IMR-90 (cell line): ENCODE results near the gene PIP4K2B. TPM values are rescaled to one million over a fixed set of nuclear protein-coding genes. Genes with fewer than 3 reads are reported as not detected.

Experiments
- ATAC-seq: fragments of 200-7000 bp; cut with Tn5 transposase; 2 replicates; pipeline ENCODE4 v1.9.1; 2020; ENCODE audit warnings: low read depth, mild to moderate bottlenecking, moderate library complexity
- BruUV-seq: library from RNA; stranded (reverse); fragments of 400-500 nt; replicated peaks from 2 replicates; lab custom pipeline; 2021; lab: Mats Ljungman, UMichigan
- CTCF ChIA-PET: fragments of 300-600 bp; formaldehyde crosslinking; extraction: SDS; loops from one replicate; lab custom pipeline; 2021; ENCODE audit warnings: antibody characterized with exemption; lab: Yijun Ruan, JAX
- POLR2A ChIA-PET: fragments of 300-600 bp; sonication (Branson Sonifier 250); formaldehyde crosslinking; loops from one replicate; lab custom pipeline; 2022; ENCODE audit warnings: antibody characterized with exemption; ENCODE audit not compliant: unreplicated experiment; lab: Charles Lee
- DNase-seq: peaks from one replicate; pipeline ENCODE4 v3.0.0; 2013
- H2AFZ ChIP-seq: replicated peaks from 2 replicates; pipeline ENCODE3; 2013; ENCODE audit warnings: low read length, mild to moderate bottlenecking; ENCODE audit not compliant: poor library complexity
- H2AK5ac ChIP-seq: 2 replicates; pipeline ENCODE4 v1.6.1; 2013; ENCODE audit warnings: low read depth, low read length, inconsistent platforms
- H2AK9ac ChIP-seq: replicated peaks from 2 replicates; pipeline ENCODE3; 2013; ENCODE audit warnings: mild to moderate bottlenecking, low read depth, low read length, moderate library complexity; ENCODE audit not compliant: poor library complexity
- H2BK120ac ChIP-seq: 2 replicates; pipeline ENCODE4 v1.6.1; 2013; ENCODE audit warnings: low read depth, low read length, inconsistent platforms
- H2BK15ac ChIP-seq: 3 replicates; pipeline ENCODE4 v1.6.1; 2013; ENCODE audit warnings: low read depth, low read length, inconsistent platforms
- H2BK20ac ChIP-seq: 2 replicates; pipeline ENCODE4 v1.6.1; 2013; ENCODE audit warnings: low read depth, mild to moderate bottlenecking, inconsistent platforms, low read length, moderate library complexity
- H2BK5ac ChIP-seq: 2 replicates; pipeline ENCODE4 v1.6.1; 2013; ENCODE audit warnings: mild to moderate bottlenecking, low read depth, low read length, inconsistent platforms; ENCODE audit not compliant: poor library complexity, severe bottlenecking
- H3K14ac ChIP-seq: replicated peaks from 2 replicates; pipeline ENCODE4 v1.6.1; 2013; ENCODE audit warnings: low read depth, low read length, inconsistent platforms
- H3K18ac ChIP-seq: 2 replicates; pipeline ENCODE4 v1.6.1; 2013; ENCODE audit warnings: low read depth, low read length, control low read depth
- H3K23ac ChIP-seq: 2 replicates; pipeline ENCODE4 v1.6.1; 2013; ENCODE audit warnings: low read depth, low read length, inconsistent platforms
- H3K27ac ChIP-seq: 2 replicates; pipeline ENCODE4 v1.5.1; 2013; ENCODE audit warnings: mild to moderate bottlenecking, control low read depth, low read length; ENCODE audit not compliant: insufficient read depth
- H3K27me3 ChIP-seq: 2 replicates; pipeline ENCODE4 v1.6.1; 2013; ENCODE audit warnings: low read length; ENCODE audit not compliant: control insufficient read depth, insufficient read depth
- H3K36me3 ChIP-seq: 2 replicates; pipeline ENCODE4 v1.6.1; 2013; ENCODE audit warnings: low read length, mixed read lengths; ENCODE audit not compliant: control insufficient read depth, insufficient read depth
- H3K4ac ChIP-seq: 2 replicates; pipeline ENCODE4 v1.6.1; 2013; ENCODE audit warnings: low read depth, low read length, inconsistent platforms
- H3K4me1 ChIP-seq: 2 replicates; pipeline ENCODE4 v1.6.1; 2013; ENCODE audit warnings: low read length, mixed read lengths; ENCODE audit not compliant: control insufficient read depth, insufficient read depth
- H3K4me2 ChIP-seq: 2 replicates; pipeline ENCODE4 v1.6.1; 2013; ENCODE audit warnings: low read depth, mild to moderate bottlenecking, control low read depth, low read length, moderate library complexity
- H3K4me3 ChIP-seq: 2 replicates; pipeline ENCODE4 v1.5.1; 2013; ENCODE audit warnings: low read depth, mild to moderate bottlenecking, control low read depth, low read length, moderate library complexity; ENCODE audit not compliant: insufficient read depth
- H3K56ac ChIP-seq: 2 replicates; pipeline ENCODE4 v1.6.1; 2013; ENCODE audit warnings: low read length, inconsistent platforms; ENCODE audit not compliant: insufficient read depth; ENCODE audit errors: extremely low read depth
- H3K79me1 ChIP-seq, 2 experiments: 2 replicates each; pipeline ENCODE4 v1.6.1; 2013; ENCODE audit warnings: low read length in 2 of 2, inconsistent platforms in 1 of 2, low read depth in 1 of 2
- H3K9ac ChIP-seq: 2 replicates; pipeline ENCODE4 v1.6.1; 2013; ENCODE audit warnings: low read depth, low read length, control low read depth
- H3K9me1 ChIP-seq: 2 replicates; pipeline ENCODE4 v1.6.1; 2013; ENCODE audit warnings: low read length, inconsistent platforms; ENCODE audit not compliant: insufficient read depth
- H3K9me3 ChIP-seq: 2 replicates; pipeline ENCODE4 v1.6.1; 2013; ENCODE audit warnings: low read length; ENCODE audit not compliant: control insufficient read depth, insufficient read depth
- H4K20me1 ChIP-seq: 2 replicates; pipeline ENCODE4 v1.6.1; 2013; ENCODE audit warnings: low read length, inconsistent platforms; ENCODE audit not compliant: insufficient read depth
- H4K5ac ChIP-seq: 2 replicates; pipeline ENCODE4 v1.6.1; 2013; ENCODE audit warnings: mild to moderate bottlenecking, low read depth, low read length, control low read depth
- H4K8ac ChIP-seq, 2 experiments: 2 replicates each; pipeline ENCODE4 v1.6.1; 2013; ENCODE audit warnings: low read depth in 2 of 2, low read length in 2 of 2, control low read depth in 1 of 2, inconsistent platforms in 1 of 2
- H4K91ac ChIP-seq: 2 replicates; pipeline ENCODE4 v1.6.1; 2013; ENCODE audit warnings: low read depth, low read length, inconsistent platforms; ENCODE audit not compliant: insufficient read depth
- BHLHE40 ChIP-seq: fragments of 150-350 bp; IDR thresholded peaks from 2 replicates; pipeline ENCODE4 v1.6.1; 2016; ENCODE audit warnings: mild to moderate bottlenecking, low read depth, low read length
- CEBPB ChIP-seq: IDR thresholded peaks from 2 replicates; pipeline ENCODE4 v1.6.1; 2012; ENCODE audit warnings: low read depth, low read length, improper control_type of control experiment
- CHD1 ChIP-seq: IDR thresholded peaks from 2 replicates; pipeline ENCODE4 v1.6.1; 2012; ENCODE audit warnings: low read depth, low read length, improper control_type of control experiment
- FOS ChIP-seq: fragments of 150-350 bp; IDR thresholded peaks from 2 replicates; pipeline ENCODE4 v1.6.1; 2016; ENCODE audit warnings: low read depth, low read length
- MAFK ChIP-seq: IDR thresholded peaks from 2 replicates; pipeline ENCODE4 v1.6.1; 2012; ENCODE audit warnings: low read depth, low read length, improper control_type of control experiment
- MAZ ChIP-seq: IDR thresholded peaks from 2 replicates; pipeline ENCODE4 v1.6.1; 2012; ENCODE audit warnings: low read depth, mild to moderate bottlenecking, low read length, improper control_type of control experiment, moderate library complexity, borderline replicate concordance
- MXI1 ChIP-seq: IDR thresholded peaks from 2 replicates; pipeline ENCODE4 v1.6.1; 2012; ENCODE audit warnings: low read depth, mild to moderate bottlenecking, low read length, moderate library complexity, borderline replicate concordance
- NFE2L2 ChIP-seq: fragments of 150-350 bp; IDR thresholded peaks from 2 replicates; pipeline ENCODE4 v1.6.1; 2016; ENCODE audit warnings: low read depth, mild to moderate bottlenecking, low read length
- POLR2A ChIP-seq: IDR thresholded peaks from 2 replicates; pipeline ENCODE4 v1.6.1; 2012; ENCODE audit warnings: mild to moderate bottlenecking, low read depth, low read length
- RAD21 ChIP-seq: IDR thresholded peaks from 2 replicates; pipeline ENCODE4 v1.6.1; 2012; ENCODE audit warnings: low read length, improper control_type of control experiment
- RCOR1 ChIP-seq: IDR thresholded peaks from 2 replicates; pipeline ENCODE4 v1.6.1; 2012; ENCODE audit warnings: mild to moderate bottlenecking, low read length, improper control_type of control experiment; ENCODE audit not compliant: insufficient replicate concordance
- RFX5 ChIP-seq: IDR thresholded peaks from 2 replicates; pipeline ENCODE4 v1.8.0; 2012; ENCODE audit warnings: low read depth, mild to moderate bottlenecking, low read length, moderate library complexity
- SMC3 ChIP-seq: fragments of 150-350 bp; IDR thresholded peaks from 2 replicates; pipeline ENCODE4 v1.6.1; 2016; ENCODE audit warnings: low read depth, mild to moderate bottlenecking, antibody characterized with exemption, low read length, moderate library complexity
- WGBS, 2 experiments: methylation state at CpG; one replicate each; pipeline versions ENCODE4 v1.1.5 to v1.1.7; 2013; ENCODE audit warnings: missing lambda C conversion rate in 2 of 2; ENCODE audit not compliant: insufficient read length in 1 of 2; ENCODE audit errors: extremely low coverage in 2 of 2; 5-methylcytosine and 5-hydroxymethylcytosine counted together
- dilution Hi-C: fragments of 300-500 bp; cut with HindIII; formaldehyde crosslinking; loops from one replicate; pipeline ENCODE4 v1.14.3; 2018; ENCODE audit warnings: low sequenced_read_pairs; ENCODE audit not compliant: unreplicated experiment
- in situ Hi-C: fragments of 300-500 bp; cut with MboI; formaldehyde crosslinking; loops from 3 replicates; pipeline ENCODE4 v1.14.3; 2019; ENCODE audit warnings: low sequenced_read_pairs, inconsistent platforms, mixed read lengths
- intact Hi-C: fragments of 100-400 bp; cut with micrococcal nuclease; formaldehyde crosslinking; loops from 2 replicates; pipeline ENCODE4 v1.10.0; 2022
- polyA plus RNA-seq, 3 experiments: library from polyadenylated mRNA; depleted of rRNA; stranded (reverse); fragments of >200 nt; gene quantifications; 2 replicates each; pipeline ENCODE4 v1.2.3, GENCODE V29; 2012; ENCODE audit warnings: low replicate concordance in 1 of 3
- total RNA-seq: library from RNA; depleted of rRNA; stranded (reverse); fragments of >200 nt; gene quantifications from 2 replicates; pipeline ENCODE4 v1.2.3, GENCODE V29; 2012
- TF ChIP-seq, protein P1 (sequence below): fragments of 150-350 bp; IDR thresholded peaks from 2 replicates; pipeline ENCODE4 v1.6.1; 2016; ENCODE audit warnings: low read depth, mild to moderate bottlenecking, low read length, moderate library complexity, borderline replicate concordance
- TF ChIP-seq, protein P2 (sequence below): fragments of 150-350 bp; IDR thresholded peaks from 2 replicates; pipeline ENCODE4 v1.6.1; 2017; ENCODE audit warnings: mild to moderate bottlenecking, antibody characterized with exemption, low read length, low read depth
- TF ChIP-seq, protein P3 (sequence below): conservative IDR thresholded peaks from 2 replicates; pipeline ENCODE4 v1.5.1; 2012; ENCODE audit warnings: mild to moderate bottlenecking, low read depth, low read length, improper control_type of control experiment

The PIP4K2B gene
- total and polyA plus RNA-seq, 2 of the 4 experiments (the other 2 are of a cell fraction): 40.0 to 40.2 TPM

DNA sequence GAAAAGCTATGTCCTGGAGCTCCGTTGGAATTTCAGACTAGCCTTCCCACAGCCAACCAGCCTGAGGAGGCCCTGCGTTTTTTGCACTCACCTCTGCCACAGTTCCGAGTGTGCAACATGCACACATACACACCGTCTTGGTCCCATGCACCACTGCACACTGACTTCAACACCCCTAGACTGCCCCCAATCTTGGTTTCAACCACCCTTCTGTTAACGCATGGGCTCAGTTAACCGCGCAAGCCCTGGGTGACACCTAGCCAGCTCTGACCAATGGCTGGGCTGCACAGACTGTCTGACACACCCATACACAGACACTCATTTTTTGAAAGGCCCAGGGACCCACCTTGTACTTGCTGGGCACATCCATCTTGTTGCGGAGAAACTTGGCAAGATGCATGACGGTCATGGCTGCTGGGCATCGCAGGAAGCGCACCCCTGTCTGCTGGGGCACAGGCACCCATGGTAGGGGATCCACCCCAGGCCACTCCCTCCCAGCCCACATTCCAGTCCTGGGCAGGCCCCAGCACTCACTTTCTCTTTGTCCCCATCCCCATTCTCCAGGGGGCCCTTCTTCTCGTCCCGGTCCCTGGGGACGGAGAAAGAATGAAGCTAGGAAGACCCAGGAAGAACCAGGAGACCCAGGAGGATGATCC lies 61.2 kb downstream of the PIP4K2B start:
- H3K4me1 ChIP-seq: peaks cover 12% of the 10 kb centered on the region
- H3K79me1 ChIP-seq: peaks cover 15 to 74% of the 10 kb centered on the region in 2 experiments
- H3K27ac ChIP-seq: no peak overlapping the region
- no TSS peak for BruUV-seq
- no peak overlapping the region for H3K23ac ChIP-seq
- H3K9ac ChIP-seq: no peak overlapping the region
- DNase-seq (no peak), ATAC-seq (no peak)
- H3K4me3 ChIP-seq: no peak overlapping the region
- POLR2A ChIA-PET: no interaction called here
- H3K9me1 ChIP-seq: peaks cover 5% of the 10 kb centered on the region
- TF ChIP-seq, protein P1, sequence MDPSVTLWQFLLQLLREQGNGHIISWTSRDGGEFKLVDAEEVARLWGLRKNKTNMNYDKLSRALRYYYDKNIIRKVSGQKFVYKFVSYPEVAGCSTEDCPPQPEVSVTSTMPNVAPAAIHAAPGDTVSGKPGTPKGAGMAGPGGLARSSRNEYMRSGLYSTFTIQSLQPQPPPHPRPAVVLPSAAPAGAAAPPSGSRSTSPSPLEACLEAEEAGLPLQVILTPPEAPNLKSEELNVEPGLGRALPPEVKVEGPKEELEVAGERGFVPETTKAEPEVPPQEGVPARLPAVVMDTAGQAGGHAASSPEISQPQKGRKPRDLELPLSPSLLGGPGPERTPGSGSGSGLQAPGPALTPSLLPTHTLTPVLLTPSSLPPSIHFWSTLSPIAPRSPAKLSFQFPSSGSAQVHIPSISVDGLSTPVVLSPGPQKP: no peak
- no peak for TF ChIP-seq RCOR1
- TF ChIP-seq BHLHE40: no peak
- TF ChIP-seq, protein P2, sequence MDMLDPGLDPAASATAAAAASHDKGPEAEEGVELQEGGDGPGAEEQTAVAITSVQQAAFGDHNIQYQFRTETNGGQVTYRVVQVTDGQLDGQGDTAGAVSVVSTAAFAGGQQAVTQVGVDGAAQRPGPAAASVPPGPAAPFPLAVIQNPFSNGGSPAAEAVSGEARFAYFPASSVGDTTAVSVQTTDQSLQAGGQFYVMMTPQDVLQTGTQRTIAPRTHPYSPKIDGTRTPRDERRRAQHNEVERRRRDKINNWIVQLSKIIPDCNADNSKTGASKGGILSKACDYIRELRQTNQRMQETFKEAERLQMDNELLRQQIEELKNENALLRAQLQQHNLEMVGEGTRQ: no peak
- TF ChIP-seq CHD1: no peak
- TF ChIP-seq MXI1: no peak
- no peak for TF ChIP-seq SMC3
- no peak for TF ChIP-seq MAZ
- TF ChIP-seq FOS: no peak
- TF ChIP-seq RAD21: no peak
- no peak for TF ChIP-seq POLR2A
- TF ChIP-seq, protein P3, sequence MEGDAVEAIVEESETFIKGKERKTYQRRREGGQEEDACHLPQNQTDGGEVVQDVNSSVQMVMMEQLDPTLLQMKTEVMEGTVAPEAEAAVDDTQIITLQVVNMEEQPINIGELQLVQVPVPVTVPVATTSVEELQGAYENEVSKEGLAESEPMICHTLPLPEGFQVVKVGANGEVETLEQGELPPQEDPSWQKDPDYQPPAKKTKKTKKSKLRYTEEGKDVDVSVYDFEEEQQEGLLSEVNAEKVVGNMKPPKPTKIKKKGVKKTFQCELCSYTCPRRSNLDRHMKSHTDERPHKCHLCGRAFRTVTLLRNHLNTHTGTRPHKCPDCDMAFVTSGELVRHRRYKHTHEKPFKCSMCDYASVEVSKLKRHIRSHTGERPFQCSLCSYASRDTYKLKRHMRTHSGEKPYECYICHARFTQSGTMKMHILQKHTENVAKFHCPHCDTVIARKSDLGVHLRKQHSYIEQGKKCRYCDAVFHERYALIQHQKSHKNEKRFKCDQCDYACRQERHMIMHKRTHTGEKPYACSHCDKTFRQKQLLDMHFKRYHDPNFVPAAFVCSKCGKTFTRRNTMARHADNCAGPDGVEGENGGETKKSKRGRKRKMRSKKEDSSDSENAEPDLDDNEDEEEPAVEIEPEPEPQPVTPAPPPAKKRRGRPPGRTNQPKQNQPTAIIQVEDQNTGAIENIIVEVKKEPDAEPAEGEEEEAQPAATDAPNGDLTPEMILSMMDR: no peak
- no peak for TF ChIP-seq NFE2L2
- TF ChIP-seq CEBPB: no peak
- TF ChIP-seq RFX5: no peak
- TF ChIP-seq MAFK: no peak
- CTCF ChIA-PET: no interaction called here
- intact Hi-C loops (no loop called here), dilution Hi-C loops (no loop called here), in situ Hi-C loops (no loop called here)
- peaks cover 66% of the 10 kb centered on the region for H4K20me1 ChIP-seq
- no peak overlapping the region for H2BK15ac ChIP-seq
- no peak overlapping the region for H3K18ac ChIP-seq
- H4K91ac ChIP-seq: no peak overlapping the region
- no peak overlapping the region for H3K4ac ChIP-seq
- no peak overlapping the region for H3K4me2 ChIP-seq
- 90% methylated on average over 10 of the region's 14 CpGs; no CpG with 5 or more reads in 1 of the 2 experiments for WGBS, 2 experiments
- no peak overlapping the region for H2AK9ac ChIP-seq
- H3K27me3 ChIP-seq: no peaks in the 10 kb centered on the region
- no peaks in the 10 kb centered on the region for H3K9me3 ChIP-seq
- no peak overlapping the region for H2BK20ac ChIP-seq
- no peak overlapping the region for H2AK5ac ChIP-seq
- H3K56ac ChIP-seq: no peak overlapping the region
- H3K14ac ChIP-seq: no peak overlapping the region
- peaks cover 50% of the 10 kb centered on the region for H3K36me3 ChIP-seq
- H2AFZ ChIP-seq: no peak overlapping the region
- no peak overlapping the region for H2BK120ac ChIP-seq
- H4K5ac ChIP-seq: no peak overlapping the region
- H2BK5ac ChIP-seq: no peak overlapping the region
- H4K8ac ChIP-seq: no peak overlapping the region
